ENCODE results near the gene DAND5. TPM values are rescaled to one million over a fixed set of nuclear protein-coding genes. Genes with fewer than 3 reads are reported as not detected.
A peak's percentile ranks its signal among the peaks of the same experiment; 100 is the strongest.

Gene DAND5
- total RNA-seq, 1 donor: not detected

GRCh38 chr19:12991296-12991695 lies 21.9 kb downstream of the DAND5 start:
- Histone ChIP-seq H3K4me1 (ENCODE audit: insufficient read depth, low read length) (peaks cover 9% of the 10 kb centered on the region), H3K4me3 (ENCODE audit: low read length) (no peak overlapping the region), H3K9me3 (ENCODE audit: low read depth, low read length) (no peaks in the 10 kb centered on the region), H3K27me3 (ENCODE audit: insufficient read depth, low read length) (peaks cover 8% of the 10 kb centered on the region)

DNA sequence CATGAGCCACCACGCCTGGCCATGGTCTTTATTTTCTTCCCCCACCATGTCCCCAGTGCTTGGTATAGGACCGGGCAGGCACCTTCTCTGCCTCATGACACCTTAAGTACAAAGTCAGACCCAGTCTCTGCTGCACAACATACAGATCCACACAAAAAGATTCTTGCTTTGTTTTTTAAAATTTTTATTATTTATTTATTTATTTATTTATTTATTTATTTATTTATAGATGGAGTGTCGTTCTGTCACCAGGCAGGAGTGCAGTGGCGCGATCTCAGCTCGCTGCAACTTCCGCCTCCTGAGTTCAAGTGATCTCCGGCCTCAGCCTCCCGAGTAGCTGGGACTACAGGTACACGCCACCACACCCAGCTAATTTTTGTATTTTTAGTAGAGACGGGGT lies 23.4 kb downstream of the DAND5 start:
- H3K4me3 ChIP-seq (ENCODE audit: low read length): no peak overlapping the region
- no peaks in the 10 kb centered on the region for H3K9me3 ChIP-seq (ENCODE audit: low read depth, low read length)
- H3K27me3 ChIP-seq (ENCODE audit: insufficient read depth, low read length): peaks cover 8% of the 10 kb centered on the region
- peaks cover 9% of the 10 kb centered on the region for H3K4me1 ChIP-seq (ENCODE audit: insufficient read depth, low read length)

DNA sequence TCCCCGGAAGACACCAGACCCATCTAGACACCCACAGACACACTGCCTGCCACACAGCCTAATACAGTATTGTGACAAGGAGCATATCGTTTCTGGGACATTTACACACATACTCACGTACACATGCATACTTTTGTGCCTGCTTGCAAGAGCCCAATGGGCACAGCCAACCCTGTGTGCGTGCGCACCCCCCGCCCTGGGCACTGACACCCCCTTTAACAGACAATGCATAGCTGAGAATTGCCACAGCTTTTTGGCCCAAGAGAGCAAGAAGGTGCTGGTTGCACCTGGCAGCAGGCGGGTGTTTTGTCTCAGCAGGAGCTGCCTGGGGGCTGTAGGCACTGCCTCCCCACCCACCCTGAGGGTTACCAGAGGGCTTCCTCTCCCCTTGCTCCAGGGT lies 24.2 kb downstream of the DAND5 start:
- no peak overlapping the region for H3K4me3 ChIP-seq (ENCODE audit: low read length)
- peaks cover 9% of the 10 kb centered on the region for H3K4me1 ChIP-seq (ENCODE audit: insufficient read depth, low read length)
- H3K27me3 ChIP-seq (ENCODE audit: insufficient read depth, low read length): peaks cover 8% of the 10 kb centered on the region
- H3K9me3 ChIP-seq (ENCODE audit: low read depth, low read length): no peaks in the 10 kb centered on the region

- Histone ChIP-seq H3K27me3 (ENCODE audit: insufficient read depth, low read length) (peaks cover 8% of the 10 kb centered on the region), H3K4me3 (ENCODE audit: low read length) (peak within 1 kb of the TSS; percentile 34), H3K4me1 (ENCODE audit: insufficient read depth, low read length) (peaks cover 9% of the 10 kb centered on the region), H3K9me3 (ENCODE audit: low read depth, low read length) (no peaks in the 10 kb centered on the region)
Measured at GRCh38 chr19:12994701-12995595, 25.6 kb downstream of the DAND5 start, which contains the start of gene NFIX. TSS of gene NFIX (plus strand) at chr19:12995475. CDS start at chr19:12995838, 363 bp downstream.

DNA sequence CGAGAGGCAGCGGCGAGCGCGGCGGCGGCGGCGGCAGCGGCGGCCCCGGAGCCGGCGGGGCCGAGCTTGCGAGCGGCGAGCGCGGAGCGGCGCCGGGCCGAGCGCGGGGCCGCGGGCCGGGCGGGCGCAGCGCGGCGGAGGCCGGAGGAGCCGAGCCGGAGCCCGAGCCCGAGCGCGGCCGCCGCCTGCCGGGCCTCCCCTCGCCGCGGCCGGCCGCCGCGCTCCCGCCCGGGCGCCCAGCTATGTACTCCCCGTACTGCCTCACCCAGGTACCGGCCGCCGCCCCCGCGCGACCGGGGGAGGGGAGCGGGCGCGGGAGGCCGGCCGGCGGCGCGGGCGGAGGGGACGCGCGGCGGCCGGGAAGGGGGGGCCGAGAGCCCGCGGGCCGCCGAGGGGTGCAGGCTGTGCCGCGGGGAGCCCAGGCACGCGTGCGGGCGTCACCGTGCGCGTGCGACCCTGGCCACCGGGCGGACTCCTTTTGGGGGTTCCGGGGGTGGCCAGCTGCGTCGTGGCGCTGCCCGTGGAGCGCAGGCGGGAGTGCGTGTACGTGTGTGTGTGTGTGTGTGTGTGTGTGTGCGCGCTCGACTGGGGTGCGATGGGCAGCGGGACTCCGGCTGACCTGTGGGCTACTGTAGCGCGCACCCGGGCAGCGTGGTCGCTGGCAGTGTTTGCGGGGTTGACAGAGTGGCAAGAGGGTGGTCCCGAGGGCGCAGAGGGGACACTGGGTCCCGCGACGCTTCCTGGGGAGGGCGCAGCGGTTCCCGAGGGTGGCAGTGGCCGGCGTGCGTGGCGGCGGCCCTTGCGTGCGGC lies 26.4 kb downstream of the DAND5 start:
- Histone ChIP-seq H3K4me3 (ENCODE audit: low read length) (peak overlapping the region; percentile 20), H3K9me3 (ENCODE audit: low read depth, low read length) (no peaks in the 10 kb centered on the region), H3K27me3 (ENCODE audit: insufficient read depth, low read length) (peaks cover 8% of the 10 kb centered on the region), H3K4me1 (ENCODE audit: insufficient read depth, low read length) (peaks cover 9% of the 10 kb centered on the region)

DNA sequence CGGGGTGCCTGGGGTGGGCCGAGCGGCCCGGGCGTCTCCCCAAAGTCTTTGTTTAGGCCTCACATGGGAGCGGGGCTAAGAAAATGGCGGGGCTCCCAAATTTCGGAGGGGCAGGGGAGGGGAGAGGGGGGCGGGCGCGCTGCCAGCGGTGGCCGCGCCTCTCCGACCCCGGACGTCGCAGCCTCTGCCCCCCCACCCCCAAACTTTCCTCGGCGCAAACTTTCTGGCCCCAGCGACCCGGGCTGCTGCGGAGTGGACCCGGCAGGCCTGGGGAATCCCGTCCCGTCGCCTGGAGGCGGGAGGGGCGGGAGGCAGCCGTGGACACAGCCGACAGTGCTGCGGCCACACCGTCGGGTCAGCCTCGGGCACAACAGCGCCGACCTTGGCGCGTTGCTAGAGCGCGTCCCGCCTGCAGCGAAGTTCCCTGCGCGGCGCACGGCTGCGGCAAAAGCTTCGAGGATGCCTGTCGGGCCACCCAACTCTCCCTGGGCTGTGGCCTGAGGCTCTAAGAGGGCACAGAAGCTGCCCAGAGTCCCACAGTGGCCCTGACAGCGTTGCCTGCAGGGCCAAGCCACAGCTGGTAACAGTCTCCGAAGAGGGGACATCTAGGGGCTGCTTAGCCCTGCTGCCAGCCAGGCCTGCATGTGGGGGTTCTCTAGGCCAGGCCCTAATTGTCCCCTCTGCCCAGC lies 27.2 kb downstream of the DAND5 start:
- no peak overlapping the region for H3K4me3 ChIP-seq (ENCODE audit: low read length)
- H3K27me3 ChIP-seq (ENCODE audit: insufficient read depth, low read length): peaks cover 8% of the 10 kb centered on the region
- no peaks in the 10 kb centered on the region for H3K9me3 ChIP-seq (ENCODE audit: low read depth, low read length)
- H3K4me1 ChIP-seq (ENCODE audit: insufficient read depth, low read length): peaks cover 9% of the 10 kb centered on the region

DNA sequence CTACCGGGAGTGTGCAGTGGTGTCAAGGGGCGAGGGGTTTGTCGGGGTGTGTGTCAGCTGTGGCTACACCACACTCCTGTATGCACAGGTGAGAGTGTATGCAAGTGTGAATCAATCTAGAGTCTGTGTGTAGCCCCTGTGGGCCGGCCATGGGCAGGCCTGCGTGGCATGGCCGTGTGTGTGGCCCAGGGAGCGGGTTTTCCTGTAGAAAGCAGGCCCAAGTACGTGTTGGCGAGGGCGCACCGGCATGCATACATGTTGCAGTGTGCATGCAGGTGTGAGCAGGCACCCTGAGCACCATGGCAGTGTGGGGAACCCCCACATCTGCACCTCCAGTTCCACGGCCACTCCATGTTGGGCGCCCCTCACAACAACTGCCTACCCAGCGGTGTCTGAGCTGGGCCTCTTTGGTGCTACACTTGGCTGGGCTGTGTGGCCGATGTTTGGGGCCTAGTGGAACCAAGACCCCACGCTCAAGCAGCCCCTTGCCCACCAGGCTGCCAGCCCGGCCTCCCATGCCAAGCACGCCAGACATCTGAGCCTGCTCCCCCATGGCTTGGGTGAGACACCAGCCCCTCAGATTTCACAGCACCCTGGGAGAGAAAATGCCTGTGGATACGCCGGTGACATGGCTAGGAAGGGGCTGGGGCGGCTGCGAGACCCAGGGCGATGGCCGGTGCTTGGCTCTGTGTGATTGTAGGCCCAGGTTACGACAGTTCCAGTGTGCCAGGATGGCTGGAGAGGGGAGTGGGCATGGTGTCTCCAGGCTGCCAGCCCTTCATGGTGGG lies 28.0 kb downstream of the DAND5 start:
- Histone ChIP-seq H3K4me3 (ENCODE audit: low read length) (no peak overlapping the region), H3K27me3 (ENCODE audit: insufficient read depth, low read length) (peaks cover 8% of the 10 kb centered on the region), H3K4me1 (ENCODE audit: insufficient read depth, low read length) (peaks cover 9% of the 10 kb centered on the region), H3K9me3 (ENCODE audit: low read depth, low read length) (no peaks in the 10 kb centered on the region)

GRCh38 chr19:12997967-12998940 lies 28.9 kb downstream of the DAND5 start:
- no peaks in the 10 kb centered on the region for H3K9me3 ChIP-seq (ENCODE audit: low read depth, low read length)
- H3K4me3 ChIP-seq (ENCODE audit: low read length): no peak overlapping the region

GRCh38 chr19:13001166-13001501 lies 31.8 kb downstream of the DAND5 start:
- Histone ChIP-seq H3K4me1 (ENCODE audit: insufficient read depth, low read length) (peaks cover under 1% of the 10 kb centered on the region), H3K9me3 (ENCODE audit: low read depth, low read length) (no peaks in the 10 kb centered on the region), H3K4me3 (ENCODE audit: low read length) (no peak overlapping the region), H3K27me3 (ENCODE audit: insufficient read depth, low read length) (no peaks in the 10 kb centered on the region)

More at GRCh38 chr19:12997967-12998940, 28.9 kb downstream of the DAND5 start:
- Histone ChIP-seq H3K4me1 (ENCODE audit: insufficient read depth, low read length) (peaks cover 9% of the 10 kb centered on the region), H3K27me3 (ENCODE audit: insufficient read depth, low read length) (peaks cover 8% of the 10 kb centered on the region)

DNA sequence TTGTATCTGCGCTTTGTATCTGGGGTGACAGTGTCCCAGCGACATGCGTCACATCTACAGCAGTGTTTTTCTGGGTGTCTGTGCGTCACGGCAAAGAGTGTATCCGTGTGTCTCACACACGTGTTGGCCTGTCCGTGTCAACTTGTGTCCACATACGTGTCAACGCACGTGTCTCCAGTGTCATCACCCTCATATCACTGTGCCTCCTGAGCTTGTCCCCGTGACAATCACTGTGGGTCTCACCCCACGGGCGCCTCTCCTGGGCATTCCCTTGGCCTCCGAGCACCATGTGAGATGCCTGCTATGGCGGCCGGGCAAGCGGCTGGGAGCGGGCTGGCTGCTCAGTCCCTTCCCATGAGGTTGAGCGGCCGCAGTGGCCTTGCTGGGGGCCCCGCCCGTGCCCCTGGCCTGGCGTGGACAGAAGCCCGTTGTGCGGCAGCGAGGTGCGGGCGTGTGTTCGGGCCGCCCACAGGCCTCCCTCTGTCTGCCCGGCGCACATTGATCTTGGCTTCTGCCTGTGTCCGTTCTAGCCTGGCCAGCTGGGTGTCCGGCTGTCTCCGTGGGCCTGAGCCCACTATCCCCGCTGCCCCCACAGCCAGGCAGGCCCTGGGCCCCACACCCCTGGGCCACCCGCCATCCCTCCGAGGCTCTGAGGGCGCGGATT lies 32.3 kb downstream of the DAND5 start:
- H3K4me1 ChIP-seq (ENCODE audit: insufficient read depth, low read length): no peaks in the 10 kb centered on the region
- H3K27me3 ChIP-seq (ENCODE audit: insufficient read depth, low read length): no peaks in the 10 kb centered on the region
- no peaks in the 10 kb centered on the region for H3K9me3 ChIP-seq (ENCODE audit: low read depth, low read length)
- H3K4me3 ChIP-seq (ENCODE audit: low read length): no peak overlapping the region

DNA sequence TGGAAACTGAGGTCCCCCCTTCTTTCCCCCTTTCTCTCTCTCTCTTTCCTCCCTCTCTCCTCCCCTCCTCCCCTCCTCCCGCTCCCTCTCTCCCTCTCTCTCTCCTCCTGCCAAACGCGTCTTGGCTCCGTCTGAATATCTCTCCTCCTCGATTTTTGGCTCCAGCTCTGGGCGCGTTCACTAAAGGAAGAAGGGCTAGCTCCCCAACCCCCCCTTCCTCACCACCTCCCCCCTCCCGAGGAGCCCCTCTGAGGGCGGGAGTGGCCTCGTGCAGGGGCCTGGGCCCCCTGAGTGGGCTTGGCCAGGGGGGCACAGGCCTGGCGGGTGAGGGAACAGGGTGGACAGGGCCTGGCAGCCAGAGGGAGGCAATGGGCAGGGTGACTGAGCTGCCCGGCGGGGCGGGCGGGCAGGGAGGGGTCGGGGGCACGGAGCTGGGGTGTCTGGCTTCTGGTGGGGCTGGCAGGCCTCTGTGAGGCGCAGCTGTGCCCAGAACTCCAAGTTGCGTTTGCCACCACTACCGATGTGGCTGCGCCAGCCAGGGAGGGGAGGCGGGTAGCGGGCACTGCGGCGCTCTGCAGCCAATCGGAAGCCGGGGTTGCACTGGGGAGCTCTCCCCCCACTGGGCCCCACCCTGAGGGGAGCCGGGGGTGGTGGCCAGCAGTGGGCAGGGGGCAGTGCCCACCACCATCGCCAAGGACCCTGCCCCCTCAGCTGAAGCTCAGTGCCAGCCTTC lies 33.0 kb downstream of the DAND5 start:
- H3K4me3 ChIP-seq (ENCODE audit: low read length): no peak overlapping the region
- no peaks in the 10 kb centered on the region for H3K27me3 ChIP-seq (ENCODE audit: insufficient read depth, low read length)
- H3K4me1 ChIP-seq (ENCODE audit: insufficient read depth, low read length): no peaks in the 10 kb centered on the region
- H3K9me3 ChIP-seq (ENCODE audit: low read depth, low read length): no peaks in the 10 kb centered on the region

DNA sequence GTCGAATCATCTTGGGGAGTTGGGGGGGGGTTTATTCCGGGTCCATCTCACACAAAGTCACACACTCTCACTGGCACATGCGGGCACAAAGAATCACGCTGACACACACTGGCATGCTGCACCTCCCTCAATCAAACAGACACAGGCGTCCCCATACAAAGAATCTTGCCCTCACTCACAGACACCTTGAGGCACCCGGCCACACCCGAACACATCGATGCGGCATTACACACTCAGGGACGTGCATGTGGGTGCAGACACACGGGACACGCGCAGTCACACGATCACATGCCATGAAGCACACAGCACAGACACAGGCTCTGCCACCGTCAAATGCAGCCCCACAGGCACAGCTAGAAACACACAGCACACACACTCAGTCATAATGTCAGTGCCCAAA lies 33.7 kb downstream of the DAND5 start:
- Histone ChIP-seq H3K27me3 (ENCODE audit: insufficient read depth, low read length) (no peaks in the 10 kb centered on the region), H3K9me3 (ENCODE audit: low read depth, low read length) (no peaks in the 10 kb centered on the region), H3K4me3 (ENCODE audit: low read length) (no peak overlapping the region), H3K4me1 (ENCODE audit: insufficient read depth, low read length) (no peaks in the 10 kb centered on the region)
